Naive thymus-derived CD4-positive, alpha-beta T cell (primary cell): ENCODE data around the gene PARP1. TPM values are rescaled to one million over a fixed set of nuclear protein-coding genes. Genes with fewer than 3 reads are reported as not detected.

Experiments used
- ATAC-seq: fragments of 150-1000 bp; cut with Tn5 transposase; 2 replicates; pipeline ENCODE4 v1.10.0; 2021; ENCODE audit warnings: mild to moderate bottlenecking, moderate library complexity
- CTCF ChIA-PET: fragments of 350-600 bp; sonication (Branson Sonifier 250); formaldehyde crosslinking; loops from one replicate; lab custom pipeline; 2021; ENCODE audit warnings: antibody characterized with exemption; lab: Charles Lee
- POLR2A ChIA-PET: fragments of 350-600 bp; sonication (Branson Sonifier 250); formaldehyde crosslinking; loops from one replicate; lab custom pipeline; 2021; ENCODE audit warnings: antibody characterized with exemption, inconsistent platforms; lab: Charles Lee
- DNase-seq, 9 donors: peaks; one replicate each; pipeline versions ENCODE4 v3.0.0 to v3.0.0-alpha.2; 2020 to 2022; ENCODE audit warnings: mixed read lengths in 1 of 9
- H3K27ac ChIP-seq: one replicate; pipeline ENCODE4 v1.7.0; 2013; ENCODE audit warnings: mild to moderate bottlenecking, low read depth, low read length, moderate library complexity
- H3K27me3 ChIP-seq, 2 donors: one replicate each; pipeline ENCODE4 v1.7.0; 2013; ENCODE audit warnings: low read length in 2 of 2, mild to moderate bottlenecking in 2 of 2, moderate library complexity in 2 of 2; ENCODE audit not compliant: control insufficient read depth in 2 of 2, insufficient read depth in 2 of 2
- H3K36me3 ChIP-seq, 3 experiments: 1 replicate in 2 of 3; 2 replicates in 1 of 3; pipeline ENCODE4 v1.7.0; 2013; ENCODE audit warnings: low read length in 3 of 3, mild to moderate bottlenecking in 3 of 3, moderate library complexity in 1 of 3; ENCODE audit not compliant: insufficient read depth in 3 of 3, control insufficient read depth in 2 of 3
- H3K4me1 ChIP-seq, 2 donors: one replicate each; pipeline ENCODE4 v1.7.0; 2013; ENCODE audit warnings: low read length in 2 of 2, mild to moderate bottlenecking in 2 of 2, moderate library complexity in 1 of 2; ENCODE audit not compliant: control insufficient read depth in 2 of 2, insufficient read depth in 2 of 2
- H3K4me3 ChIP-seq: 2 replicates; pipeline ENCODE4 v1.7.0; 2013; ENCODE audit warnings: mild to moderate bottlenecking, low read length
- H3K9me3 ChIP-seq, 3 experiments: 1 replicate in 2 of 3; 2 replicates in 1 of 3; pipeline ENCODE4 v1.7.0; 2013; ENCODE audit warnings: low read length in 3 of 3; ENCODE audit not compliant: control insufficient read depth in 2 of 3
- H3K27ac Mint-ChIP-seq, 9 donors: one replicate each; pipeline ENCODE4 v1.8.0; 2020 to 2022; ENCODE audit warnings: mixed read lengths in 9 of 9, mild to moderate bottlenecking in 8 of 9, moderate library complexity in 5 of 9, inconsistent platforms in 2 of 9
- H3K27me3 Mint-ChIP-seq, 5 donors: one replicate each; pipeline ENCODE4 v1.8.0; 2021 to 2022; ENCODE audit warnings: mixed read lengths in 5 of 5, mild to moderate bottlenecking in 1 of 5
- H3K36me3 Mint-ChIP-seq, 5 donors: one replicate each; pipeline ENCODE4 v1.8.0; 2020 to 2022; ENCODE audit warnings: mixed read lengths in 5 of 5, mild to moderate bottlenecking in 3 of 5, inconsistent platforms in 1 of 5
- H3K4me1 Mint-ChIP-seq, 7 donors: one replicate each; pipeline ENCODE4 v1.8.0; 2020 to 2022; ENCODE audit warnings: mixed read lengths in 7 of 7, mild to moderate bottlenecking in 3 of 7, inconsistent platforms in 1 of 7
- H3K4me3 Mint-ChIP-seq, 10 donors: one replicate each; pipeline ENCODE4 v1.8.0; 2020 to 2022; ENCODE audit warnings: mild to moderate bottlenecking in 10 of 10, mixed read lengths in 10 of 10, moderate library complexity in 6 of 10, inconsistent platforms in 2 of 10
- H3K9me3 Mint-ChIP-seq, 11 donors: one replicate each; pipeline ENCODE4 v1.8.0; 2020 to 2022; ENCODE audit warnings: mixed read lengths in 11 of 11, mild to moderate bottlenecking in 4 of 11, inconsistent platforms in 1 of 11, moderate library complexity in 1 of 11
- intact Hi-C, 2 donors: fragments of 100-400 bp; cut with micrococcal nuclease; formaldehyde crosslinking; loops; one replicate each; pipeline ENCODE4 v1.15.1; 2023
- polyA plus RNA-seq, 2 donors: library from polyadenylated mRNA; unstranded; fragments of 300-500 nt; fragmentation: Illumina TruSeq; gene quantifications; one replicate each; pipeline ENCODE4 v1.2.3, GENCODE V29; 2021
- total RNA-seq, 6 experiments: library from RNA in 5 of 6; stranded (reverse) in 5 of 6; gene quantifications; 1 replicate in 5 of 6; 2 replicates in 1 of 6; pipeline ENCODE4 v1.2.3 and lab custom pipeline; 2021 to 2026

The PARP1 gene
- total and polyA plus RNA-seq, 7 experiments from 2014 or later: 63.6 to 165 (median 89.3) TPM

DNA sequence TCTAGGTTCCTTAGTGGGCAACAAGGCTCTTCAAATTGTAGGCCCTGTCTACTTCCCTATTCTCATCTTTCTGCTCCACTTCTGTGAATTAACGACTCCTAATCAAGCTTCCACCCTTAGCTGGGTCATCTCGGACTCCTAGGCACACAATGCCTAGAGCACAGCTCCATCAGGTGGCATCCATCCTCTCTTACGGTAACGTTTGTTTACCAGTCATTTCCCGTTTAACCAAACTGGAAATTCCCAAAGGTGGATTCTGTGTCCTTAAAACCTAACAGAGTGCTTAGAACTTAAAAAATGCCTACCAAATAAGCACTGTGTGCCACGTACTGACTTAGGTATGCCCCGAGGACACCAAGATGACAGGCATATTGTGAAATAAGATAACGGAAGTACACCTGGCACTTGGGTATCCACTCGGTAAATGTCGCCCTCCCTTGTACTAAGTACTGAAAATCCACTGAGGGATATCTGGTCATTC is 1.5 kb downstream of the PARP1 start:
- no peaks in the 10 kb centered on the region for H3K9me3 ChIP-seq
- DNase-seq: peak in 5 of 9 donors; percentile 16 to 24 (median 19)
- H3K27me3 Mint-ChIP-seq: no peaks in the 10 kb centered on the region
- ATAC-seq: no peak
- peaks cover 42 to 59% (median 48%) of the 10 kb centered on the region in 7 donors for H3K4me1 Mint-ChIP-seq
- peaks cover 4 to 14% (median 5%) of the 10 kb centered on the region in 5 donors for H3K36me3 Mint-ChIP-seq
- H3K27me3 ChIP-seq: no peaks in the 10 kb centered on the region
- H3K27ac Mint-ChIP-seq: peak overlapping the region; percentile 68 to 96 (median 91)
- H3K9me3 Mint-ChIP-seq: no peaks in the 10 kb centered on the region
- peak overlapping the region; percentile 82 for H3K4me3 ChIP-seq
- H3K36me3 ChIP-seq: peaks cover 3 to 15% (median 7%) of the 10 kb centered on the region in 3 experiments
- peak overlapping the region; percentile 89 to 99 (median 94) for H3K4me3 Mint-ChIP-seq
- peaks cover 23 to 30% of the 10 kb centered on the region in 2 donors for H3K4me1 ChIP-seq
- POLR2A ChIA-PET: interaction anchor here (0.6 to 2.7 kb wide), 6 partner anchors 20 to 825 kb away, joined by 7 to 29 read pairs (median 8); partner anchors contain the start of genes LIN9 and SDE2
- intact Hi-C loops: loop anchor here (2.0 to 10.0 kb wide), 17 partner anchors 18 to 1736 kb away; partner anchors contain the start of genes COQ8A (in 2 of the 2), ITPKB (in 2 of the 2), LIN9 (in 2 of the 2) and SRP9 (in 2 of the 2)
- CTCF ChIA-PET: interaction anchor here (0.7 to 2.5 kb wide), 4 partner anchors 19 to 913 kb away, joined by 3 to 9 read pairs (median 4); no protein-coding TSS in a partner anchor
- peak overlapping the region; percentile 74 for H3K27ac ChIP-seq

DNA sequence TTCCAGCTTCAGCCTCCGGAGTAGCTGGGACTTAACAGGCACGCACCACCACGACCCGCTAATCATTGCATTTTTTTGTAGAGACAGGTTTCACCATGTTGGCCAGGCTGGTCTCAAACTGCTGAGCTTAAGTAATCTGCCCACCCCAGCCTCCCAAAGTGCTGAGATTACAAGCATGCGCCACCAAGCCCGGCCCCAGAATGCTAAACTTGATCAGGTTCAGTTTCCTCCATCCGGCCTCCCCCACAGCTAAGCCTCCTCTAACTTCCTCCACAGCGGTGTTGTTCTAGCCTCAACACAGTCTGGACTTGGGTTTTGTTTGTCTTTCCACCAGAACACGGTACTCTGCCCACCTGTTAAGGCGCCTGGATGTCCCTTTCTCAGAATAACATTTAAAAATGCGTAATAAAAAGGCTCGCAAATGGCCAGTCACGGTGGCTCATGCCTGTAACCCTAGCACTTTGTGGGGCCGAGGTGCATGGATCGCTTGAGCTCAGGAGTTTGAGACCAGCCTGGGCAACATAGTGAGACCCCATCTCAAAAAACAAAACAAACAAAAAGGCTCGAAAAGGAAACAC is 2.4 kb downstream of the PARP1 start:
- Histone ChIP-seq H3K9me3 (no peaks in the 10 kb centered on the region), H3K4me1 (peaks cover 23 to 30% of the 10 kb centered on the region in 2 donors), H3K27me3 (no peaks in the 10 kb centered on the region), H3K36me3 (peaks cover 5 to 24% (median 16%) of the 10 kb centered on the region in 3 experiments), H3K4me3 (no peak overlapping the region), H3K27ac (no peak overlapping the region)
- Mint-ChIP-seq H3K36me3 (peaks cover 9 to 23% (median 13%) of the 10 kb centered on the region in 5 donors), H3K4me1 (peaks cover 47 to 68% (median 58%) of the 10 kb centered on the region in 7 donors), H3K4me3 (peak overlapping the region; percentile 51 to 97 (median 94)), H3K9me3 (no peaks in the 10 kb centered on the region), H3K27me3 (no peaks in the 10 kb centered on the region), H3K27ac (peak overlapping the region in 4 of 9 donors; percentile 60 to 84 (median 68))
- ChIA-PET POLR2A (interaction anchor here (0.6 to 2.0 kb wide), 2 partner anchors 39 to 824 kb away, joined by 7 read pairs; no protein-coding TSS in a partner anchor), CTCF (interaction anchor here (0.6 kb wide), 1 partner anchor 61 kb away, joined by 3 read pairs; no protein-coding TSS in a partner anchor)
- intact Hi-C loops: loop anchor here (5.0 to 10.0 kb wide), 11 partner anchors 142 to 1737 kb away; partner anchors contain the start of genes ITPKB (in 2 of the 2), SRP9 (in 2 of the 2), ACBD3 (in 1 of the 2) and C1orf35 (in 1 of the 2)
- ATAC-seq (no peak), DNase-seq (no peak)

DNA sequence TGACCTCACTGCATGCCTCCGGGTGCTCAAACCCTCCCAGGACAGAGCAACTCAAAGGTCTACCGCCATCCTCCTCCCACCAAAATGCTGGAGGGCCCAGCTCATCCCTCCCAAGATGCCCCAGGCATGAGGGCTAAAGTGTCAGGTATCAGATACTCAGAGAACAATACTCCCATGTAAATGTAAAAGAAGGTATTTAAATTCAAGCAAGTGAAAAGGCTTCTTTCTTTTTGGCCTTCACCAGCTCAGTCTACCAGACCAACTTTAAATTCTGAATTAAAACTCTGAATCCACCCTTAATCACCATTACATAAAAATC is 3.0 kb downstream of the PARP1 start:
- Mint-ChIP-seq H3K36me3 (peaks cover 9 to 30% (median 19%) of the 10 kb centered on the region in 5 donors), H3K4me3 (peak overlapping the region; percentile 12 to 95 (median 90)), H3K27ac (peak overlapping the region in 1 of 9 donors; percentile 68), H3K9me3 (no peaks in the 10 kb centered on the region), H3K27me3 (no peaks in the 10 kb centered on the region), H3K4me1 (peaks cover 50 to 75% (median 64%) of the 10 kb centered on the region in 7 donors)
- Histone ChIP-seq H3K4me3 (no peak overlapping the region), H3K9me3 (no peaks in the 10 kb centered on the region), H3K36me3 (peaks cover 8 to 29% (median 20%) of the 10 kb centered on the region in 3 experiments), H3K27ac (no peak overlapping the region), H3K27me3 (no peaks in the 10 kb centered on the region), H3K4me1 (peaks cover 23 to 30% of the 10 kb centered on the region in 2 donors)
- ChIA-PET CTCF (interaction anchor here (0.6 to 0.9 kb wide), 2 partner anchors 21 to 61 kb away, joined by 3 to 4 read pairs; no protein-coding TSS in a partner anchor), POLR2A (interaction anchor here (2.0 kb wide), 1 partner anchor 40 kb away, joined by 7 read pairs; no protein-coding TSS in a partner anchor)
- no peak for ATAC-seq
- intact Hi-C loops: loop anchor here (5.0 to 10.0 kb wide), 11 partner anchors 142 to 1737 kb away; partner anchors contain the start of genes ITPKB (in 2 of the 2), SRP9 (in 2 of the 2), ACBD3 (in 1 of the 2) and C1orf35 (in 1 of the 2)
- no peak for DNase-seq

DNA sequence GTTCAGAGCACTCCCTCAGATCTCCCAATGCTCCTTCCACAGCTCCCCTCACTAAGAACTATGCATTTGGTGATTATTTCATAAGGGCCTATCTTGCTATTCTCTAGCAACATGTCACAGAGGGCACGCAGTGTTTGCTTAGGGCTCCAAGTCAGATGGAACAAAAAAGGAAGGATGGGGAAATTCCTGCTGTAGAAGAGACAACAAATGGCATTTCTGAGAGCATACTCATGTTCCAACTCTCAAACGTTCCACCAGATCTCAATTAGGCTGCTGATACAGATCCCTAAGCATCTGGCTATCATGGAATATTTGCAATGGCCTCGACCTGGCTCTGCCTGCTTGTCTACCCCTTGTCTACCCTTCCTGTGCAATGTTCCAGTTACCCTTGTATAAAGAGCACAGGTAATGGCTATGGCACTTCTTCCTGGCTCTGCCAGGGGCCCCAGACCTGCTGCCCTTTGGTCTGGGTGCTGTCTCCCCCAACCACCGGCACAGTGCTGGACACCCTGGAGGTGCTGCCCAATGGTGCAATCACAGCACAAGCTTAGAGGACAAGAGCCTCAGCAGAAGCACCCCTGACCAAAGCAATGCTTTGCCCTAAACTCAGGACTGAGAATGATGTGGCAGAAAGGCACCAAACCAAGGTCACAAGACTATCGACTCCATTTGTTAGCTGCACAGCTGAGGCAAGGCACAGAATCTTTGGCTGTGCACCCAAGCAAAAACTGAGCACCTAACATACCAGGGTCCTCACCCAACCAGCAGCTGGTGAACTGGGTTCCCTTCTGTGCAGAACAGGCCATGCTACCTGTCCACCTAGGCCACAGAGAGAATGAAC is 3.6 kb downstream of the PARP1 start:
- no peak for DNase-seq
- peaks cover 23 to 30% of the 10 kb centered on the region in 2 donors for H3K4me1 ChIP-seq
- peaks cover 8 to 35% (median 20%) of the 10 kb centered on the region in 3 experiments for H3K36me3 ChIP-seq
- peak overlapping the region in 8 of 10 donors; percentile 12 to 95 (median 74) for H3K4me3 Mint-ChIP-seq
- no peak for ATAC-seq
- ChIA-PET CTCF (interaction anchor here (0.6 to 0.9 kb wide), 3 partner anchors 21 to 60 kb away, joined by 3 to 4 read pairs (median 3); no protein-coding TSS in a partner anchor), POLR2A (interaction anchor here (2.0 kb wide), 1 partner anchor 40 kb away, joined by 7 read pairs; no protein-coding TSS in a partner anchor)
- intact Hi-C loops: loop anchor here (10.0 kb wide), 3 partner anchors 219 to 1701 kb away; partner anchors contain the start of genes ACBD3 (in 1 of the 2), C1orf35 (in 1 of the 2), MRPL55 (in 1 of the 2) and SRP9 (in 1 of the 2)
- H3K27ac ChIP-seq: no peak overlapping the region
- H3K4me3 ChIP-seq: no peak overlapping the region
- no peaks in the 10 kb centered on the region for H3K9me3 ChIP-seq
- H3K4me1 Mint-ChIP-seq: peaks cover 54 to 81% (median 70%) of the 10 kb centered on the region in 7 donors
- H3K27me3 Mint-ChIP-seq: no peaks in the 10 kb centered on the region
- H3K27me3 ChIP-seq: no peaks in the 10 kb centered on the region
- no peaks in the 10 kb centered on the region for H3K9me3 Mint-ChIP-seq
- peak overlapping the region in 6 of 9 donors; percentile 10 to 53 (median 26) for H3K27ac Mint-ChIP-seq
- peaks cover 9 to 35% (median 25%) of the 10 kb centered on the region in 5 donors for H3K36me3 Mint-ChIP-seq

DNA sequence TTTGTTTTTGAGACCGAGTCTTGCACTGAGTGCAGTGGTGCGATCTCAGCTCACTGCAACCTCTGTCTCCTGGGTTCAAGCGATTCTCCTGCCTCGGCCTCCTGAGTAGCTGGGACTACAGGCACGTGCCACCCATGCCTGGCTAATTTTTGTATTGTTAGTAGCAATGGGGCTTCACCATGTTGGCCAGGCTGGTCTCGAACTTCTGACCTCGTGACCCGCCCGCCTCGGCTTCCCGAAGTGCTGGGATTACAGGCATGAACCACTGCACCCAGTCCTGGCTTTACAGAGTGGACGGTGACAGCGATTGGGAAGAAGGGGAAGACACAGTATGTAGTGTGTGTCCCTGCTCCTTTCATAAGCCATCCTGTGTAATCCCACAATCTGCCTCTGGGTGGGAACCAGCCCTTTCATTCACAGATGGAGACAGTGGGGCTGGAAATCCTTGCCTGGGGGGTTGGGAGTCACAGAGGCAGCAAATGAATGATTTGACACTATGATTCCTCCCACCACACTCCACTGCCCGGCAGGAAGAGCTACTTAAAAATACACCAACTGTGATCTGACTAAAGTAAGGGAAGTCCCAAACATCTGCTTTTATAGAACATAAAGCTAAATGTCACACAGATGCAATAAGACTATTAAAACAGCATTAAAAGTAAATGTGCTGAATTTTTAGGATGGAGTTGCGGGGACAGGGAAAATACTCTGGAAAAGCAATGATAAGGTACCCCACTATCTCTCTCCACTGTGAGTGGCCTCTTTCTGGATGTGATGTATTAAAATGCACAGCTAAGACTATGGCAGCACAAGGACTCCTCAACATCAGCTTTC is 4.5 kb downstream of the PARP1 start:
- no peaks in the 10 kb centered on the region for H3K27me3 ChIP-seq
- DNase-seq: no peak
- peaks cover 8 to 43% (median 20%) of the 10 kb centered on the region in 3 experiments for H3K36me3 ChIP-seq
- POLR2A ChIA-PET: no interaction called here
- H3K4me3 ChIP-seq: no peak overlapping the region
- no peak overlapping the region for H3K27ac ChIP-seq
- Mint-ChIP-seq H3K4me3 (peak overlapping the region in 5 of 10 donors; percentile 14 to 95 (median 42)), H3K9me3 (no peaks in the 10 kb centered on the region), H3K4me1 (peaks cover 55 to 83% (median 73%) of the 10 kb centered on the region in 7 donors), H3K36me3 (peaks cover 9 to 42% (median 29%) of the 10 kb centered on the region in 5 donors), H3K27ac (peak overlapping the region in 6 of 9 donors; percentile 18 to 75 (median 38)), H3K27me3 (no peaks in the 10 kb centered on the region)
- ATAC-seq: no peak
- H3K4me1 ChIP-seq: peaks cover 23 to 27% of the 10 kb centered on the region in 2 donors
- CTCF ChIA-PET: interaction anchor here (0.7 kb wide), 1 partner anchor 41 kb away, joined by 3 read pairs; no protein-coding TSS in a partner anchor
- intact Hi-C loops: loop anchor here (10.0 kb wide), 3 partner anchors 219 to 1701 kb away; partner anchors contain the start of genes ACBD3 (in 1 of the 2), C1orf35 (in 1 of the 2), MRPL55 (in 1 of the 2) and SRP9 (in 1 of the 2)
- H3K9me3 ChIP-seq: no peaks in the 10 kb centered on the region
